Amygdala (tissue), 56 donors: Measurements from ENCODE around the gene DES.

ENCODE experiments used
- DNase-seq, 56 donors: peaks; one replicate each; lab custom pipeline; 2025; lab: John Stamatoyannopoulos, UW

The DES gene

DNA sequence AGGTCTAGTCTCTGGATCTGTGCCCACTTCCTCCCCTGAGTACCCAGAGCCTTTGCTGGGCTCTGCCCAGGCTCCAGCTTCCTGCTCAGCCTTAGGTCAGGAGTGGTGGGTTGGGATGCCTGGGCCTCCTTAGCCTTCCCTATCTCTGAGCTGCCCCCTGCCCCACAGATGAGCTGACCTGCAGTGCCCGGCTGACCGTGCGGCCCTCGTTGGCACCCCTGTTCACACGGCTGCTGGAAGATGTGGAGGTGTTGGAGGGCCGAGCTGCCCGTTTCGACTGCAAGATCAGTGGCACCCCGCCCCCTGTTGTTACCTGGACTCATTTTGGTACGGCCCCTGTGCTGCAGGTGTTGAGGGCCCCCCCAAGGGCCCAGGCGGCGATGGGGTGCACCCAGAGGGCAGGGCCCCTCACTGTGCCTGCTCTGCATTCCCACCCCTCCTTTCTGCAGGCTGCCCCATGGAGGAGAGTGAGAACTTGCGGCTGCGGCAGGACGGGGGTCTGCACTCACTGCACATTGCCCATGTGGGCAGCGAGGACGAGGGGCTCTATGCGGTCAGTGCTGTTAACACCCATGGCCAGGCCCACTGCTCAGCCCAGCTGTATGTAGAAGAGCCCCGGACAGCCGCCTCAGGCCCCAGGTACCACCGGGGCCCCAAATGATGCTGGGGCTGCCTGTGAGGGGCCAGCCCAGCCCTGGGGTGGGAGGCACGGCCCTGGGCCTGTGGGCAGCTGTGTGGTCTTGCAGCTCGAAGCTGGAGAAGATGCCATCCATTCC is 50.4 kb downstream of the DES start:
- no peak for DNase-seq

DNA sequence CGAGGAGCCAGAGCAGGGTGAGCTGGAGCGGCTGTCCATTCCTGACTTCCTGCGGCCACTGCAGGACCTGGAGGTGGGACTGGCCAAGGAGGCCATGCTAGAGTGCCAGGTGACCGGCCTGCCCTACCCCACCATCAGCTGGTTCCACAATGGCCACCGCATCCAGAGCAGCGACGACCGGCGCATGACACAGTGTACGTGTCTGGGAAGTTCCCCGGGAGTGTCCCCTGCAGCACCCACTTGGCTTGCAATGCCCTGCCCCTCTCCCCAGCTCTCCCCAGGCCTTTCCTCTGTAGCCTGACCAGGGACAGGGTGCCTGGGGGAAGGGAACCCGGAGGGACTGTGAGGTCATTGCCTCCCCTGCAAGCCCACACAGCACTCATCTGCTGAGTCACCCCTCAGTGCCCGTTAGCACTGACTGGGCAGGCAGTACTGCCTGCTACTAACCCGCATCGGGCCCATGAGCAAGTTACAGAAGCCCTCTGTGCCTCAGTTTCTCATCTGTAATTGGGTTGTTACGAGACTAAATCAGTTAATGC is 51.1 kb downstream of the DES start:
- DNase-seq, result no peak

DNA sequence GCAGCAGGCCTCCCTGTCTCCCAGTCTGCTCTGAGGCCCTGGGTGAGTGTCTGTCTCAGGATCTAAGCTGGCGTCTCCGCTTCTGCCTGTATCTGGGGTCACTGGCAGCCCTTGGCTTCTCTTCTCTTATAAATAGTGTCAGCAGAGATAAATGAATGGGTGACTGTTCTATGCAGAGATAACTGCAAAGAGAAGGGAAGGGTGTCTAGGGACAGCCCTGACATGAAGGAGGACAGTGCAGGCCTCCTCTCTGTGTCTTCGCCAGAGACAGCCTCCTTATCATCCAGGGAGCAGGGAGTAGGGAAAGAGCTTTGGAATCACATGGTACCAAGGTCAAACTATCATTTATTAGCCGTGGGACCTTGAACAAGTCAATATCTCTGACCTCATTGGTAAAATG is 52.3 kb downstream of the DES start:
- no peak for DNase-seq

DNA sequence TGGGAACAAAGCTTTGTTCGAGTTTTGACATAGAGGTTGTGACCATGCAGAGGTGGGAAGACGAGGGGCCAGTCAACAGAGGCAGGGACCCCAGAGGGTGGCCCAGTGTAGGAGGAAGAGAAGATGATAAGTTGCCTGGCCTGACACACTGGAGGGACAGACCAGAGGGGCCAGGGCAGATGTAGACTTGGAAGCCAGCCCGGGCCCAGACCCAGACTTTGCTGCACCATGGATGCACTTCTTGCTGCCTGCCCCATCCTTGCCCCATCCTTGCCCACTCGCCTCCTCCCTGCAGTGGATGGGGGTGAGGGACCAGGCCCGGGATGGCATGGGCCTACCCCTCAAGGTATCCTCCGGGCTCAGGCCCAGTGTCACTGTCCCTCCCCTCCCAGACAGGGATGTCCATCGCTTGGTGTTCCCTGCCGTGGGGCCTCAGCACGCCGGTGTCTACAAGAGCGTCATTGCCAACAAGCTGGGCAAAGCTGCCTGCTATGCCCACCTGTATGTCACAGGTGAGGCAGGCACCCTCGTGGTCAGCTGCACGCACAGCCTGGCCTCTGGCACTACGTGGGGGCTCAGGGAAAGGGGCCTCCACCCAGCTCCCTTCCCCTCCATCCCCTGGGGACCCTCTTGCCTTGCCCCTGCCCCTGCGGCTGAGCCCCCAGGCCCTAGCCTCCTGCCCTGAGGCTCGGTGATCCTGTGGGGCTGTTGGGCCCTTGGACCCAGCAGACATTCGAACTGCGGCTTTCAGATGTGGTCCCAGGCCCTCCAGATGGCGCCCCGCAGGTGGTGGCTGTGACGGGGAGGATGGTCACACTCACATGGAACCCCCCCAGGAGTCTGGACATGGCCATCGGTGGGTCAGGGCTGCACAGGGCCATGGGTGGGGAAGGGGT is 53.5 kb downstream of the DES start:
- DNase-seq, result no peak

DNA sequence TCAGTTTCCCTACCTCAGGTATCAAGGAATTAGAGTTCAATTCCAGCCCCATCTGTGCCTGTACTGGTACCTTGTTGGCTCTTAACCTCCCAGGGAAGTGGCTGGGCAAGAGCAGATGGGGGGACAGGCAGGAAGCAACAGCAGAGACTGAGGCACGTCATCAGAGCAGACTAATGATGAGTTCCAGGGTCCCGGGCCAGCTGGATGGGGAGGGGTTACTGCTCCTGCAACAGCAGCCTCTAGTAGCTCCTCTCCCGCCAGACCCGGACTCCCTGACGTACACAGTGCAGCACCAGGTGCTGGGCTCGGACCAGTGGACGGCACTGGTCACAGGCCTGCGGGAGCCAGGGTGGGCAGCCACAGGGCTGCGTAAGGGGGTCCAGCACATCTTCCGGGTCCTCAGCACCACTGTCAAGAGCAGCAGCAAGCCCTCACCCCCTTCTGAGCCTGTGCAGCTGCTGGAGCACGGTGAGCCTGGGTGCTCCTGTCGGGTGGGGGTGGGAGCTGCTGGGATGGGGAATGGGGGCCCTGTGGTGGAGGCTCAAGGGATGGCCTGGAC is 54.5 kb downstream of the DES start:
- no peak for DNase-seq

DNA sequence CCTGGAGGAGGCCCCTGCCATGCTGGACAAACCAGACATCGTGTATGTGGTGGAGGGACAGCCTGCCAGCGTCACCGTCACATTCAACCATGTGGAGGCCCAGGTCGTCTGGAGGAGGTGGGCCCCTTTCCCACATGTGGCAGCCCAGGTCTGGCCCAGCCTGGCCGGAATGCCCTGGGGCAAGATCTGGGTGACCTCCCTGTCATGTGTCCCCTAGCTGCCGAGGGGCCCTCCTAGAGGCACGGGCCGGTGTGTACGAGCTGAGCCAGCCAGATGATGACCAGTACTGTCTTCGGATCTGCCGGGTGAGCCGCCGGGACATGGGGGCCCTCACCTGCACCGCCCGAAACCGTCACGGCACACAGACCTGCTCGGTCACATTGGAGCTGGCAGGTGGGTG is 55.3 kb downstream of the DES start:
- DNase-seq, result no peak

DNA sequence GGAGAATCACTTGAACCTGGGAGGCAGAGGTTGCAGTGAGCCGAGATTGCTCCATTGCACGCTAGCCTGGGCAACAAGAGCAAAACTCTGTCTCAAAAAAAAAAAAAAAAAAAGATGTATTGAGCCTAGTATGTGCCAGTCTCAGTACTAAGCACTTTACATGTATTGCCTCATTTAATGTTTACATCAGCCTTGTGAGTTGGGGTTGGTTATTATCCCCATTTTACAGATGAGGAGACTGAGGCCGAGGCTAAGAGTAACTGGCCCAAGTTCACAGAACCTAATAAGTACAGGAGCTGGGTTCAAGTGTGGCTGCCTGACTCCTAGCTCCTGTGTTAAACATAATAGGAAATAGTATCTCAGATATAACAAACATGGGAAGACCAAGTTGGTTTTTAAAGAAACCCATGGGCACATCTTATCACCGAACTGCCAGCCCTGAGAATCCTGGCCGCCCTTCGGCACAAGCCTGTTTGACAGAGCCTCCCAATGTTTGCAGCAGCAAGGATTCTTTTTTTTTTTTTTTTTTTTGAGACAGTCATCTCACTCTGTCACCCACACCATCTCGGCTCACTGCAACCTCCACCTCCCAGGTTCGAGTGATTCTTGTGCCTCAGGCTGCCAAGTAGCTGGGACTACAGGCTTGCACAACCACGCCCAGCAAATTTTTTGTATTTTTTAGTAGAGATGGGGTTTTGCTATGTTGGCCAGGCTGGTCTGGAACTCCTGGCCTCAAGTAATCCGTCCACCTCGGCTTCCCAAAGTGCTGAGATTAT is 56.3 kb downstream of the DES start:
- DNase-seq, result peak in 1 of 56 donors; percentile 23

DNA sequence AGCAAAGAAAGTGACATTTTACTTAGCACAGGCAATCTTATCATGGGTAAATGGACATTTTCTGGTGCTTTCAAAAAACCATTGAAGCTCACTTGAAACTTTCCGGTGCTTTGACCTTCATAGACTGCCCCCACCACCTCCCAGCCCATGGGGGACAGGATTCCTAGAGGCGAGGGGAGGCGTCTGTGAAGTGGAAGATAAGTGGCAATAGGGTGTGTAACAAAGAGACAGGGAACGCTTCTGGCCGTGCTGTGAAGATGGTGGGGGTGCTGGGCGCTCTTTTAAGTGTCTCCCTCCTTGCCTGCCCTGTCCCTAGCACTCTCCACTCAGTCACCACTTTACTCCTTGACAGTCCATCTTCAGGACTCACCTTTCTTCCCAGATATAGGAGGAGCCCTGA is 57.1 kb downstream of the DES start:
- DNase-seq, result no peak

DNA sequence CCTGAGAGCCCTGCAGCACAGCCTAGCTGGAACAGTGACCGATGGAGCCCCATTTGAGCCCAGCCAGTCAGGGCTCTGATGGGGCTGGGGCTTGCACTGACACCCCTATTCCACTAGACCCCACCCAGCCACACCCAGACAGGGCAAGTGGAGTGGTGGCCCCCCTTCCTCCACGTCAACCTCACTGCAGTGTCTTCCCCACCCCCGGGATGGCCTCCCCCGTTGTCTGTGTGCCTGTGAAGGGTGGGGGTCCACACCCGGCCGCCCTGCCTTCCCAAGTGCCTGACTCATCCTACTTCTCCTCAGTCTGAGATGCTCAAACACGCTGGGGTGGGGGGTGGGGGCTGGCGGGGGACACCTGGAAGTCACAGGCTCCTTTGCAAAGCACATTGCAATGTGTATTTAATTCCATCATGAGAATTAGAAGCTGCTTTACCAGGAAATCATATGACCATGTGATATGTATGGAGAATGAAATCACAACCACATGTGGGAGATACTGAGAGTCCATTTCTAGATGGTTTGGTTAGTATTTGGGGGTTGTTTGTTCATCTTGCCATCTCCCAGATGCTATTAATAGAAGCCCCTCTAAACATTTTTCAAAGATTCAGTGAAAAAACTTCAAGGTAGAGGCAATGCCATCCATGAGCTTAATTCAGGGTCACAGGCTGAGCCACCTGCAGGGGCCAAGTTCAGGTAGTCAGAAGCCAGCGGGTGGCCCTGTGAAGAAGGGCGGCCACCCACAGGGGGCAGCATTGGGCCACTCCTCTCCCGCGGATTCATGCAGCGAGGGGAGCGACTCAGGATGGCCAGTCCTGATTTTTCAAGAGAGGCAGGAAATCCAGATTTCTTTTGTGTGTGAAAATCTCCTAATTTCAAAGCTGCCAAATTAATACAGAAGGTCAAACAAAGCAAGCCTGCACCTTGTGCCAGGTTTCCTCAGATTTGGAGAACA is 57.8 kb downstream of the DES start:
- DNase-seq, result peak in 27 of 56 donors; percentile 4 to 64 (median 26)
